HG03135 (cell line): ENCODE results near the gene ACAT1.
"Not testable (repeated sequence)": the region's sequence is repeated elsewhere in the genome, so short reads cannot be mapped to it uniquely, and the experiment has no call there.

Source experiments
- ATAC-seq: cut with Tn5 transposase; IDR thresholded peaks from one replicate; pipeline ENCODE4 v1.9.1; 2021; ENCODE audit warnings: mild to moderate bottlenecking, moderate library complexity; ENCODE audit not compliant: unreplicated experiment

ACAT1 gene

GRCh38 chr11:108121274-108122155, at the start of gene ACAT1:
ACAT1 (plus strand) TSS chr11:108121567; CDS start chr11:108121607, 40 bp downstream.
- ATAC-seq = peak; percentile 97

GRCh38 chr11:108084811-108085210, 36.6 kb upstream of the ACAT1 start:
- no peak for ATAC-seq

- no peak for ATAC-seq
Measured at GRCh38 chr11:108085672-108086071, 35.7 kb upstream of the ACAT1 start.

GRCh38 chr11:108092134-108092533, 29.2 kb upstream of the ACAT1 start:
- ATAC-seq = no peak

GRCh38 chr11:108093128-108093904, 28.1 kb upstream of the ACAT1 start:
- no peak for ATAC-seq

GRCh38 chr11:108097179-108097578, 24.2 kb upstream of the ACAT1 start:
- ATAC-seq = no peak

- ATAC-seq = no peak
Measured at GRCh38 chr11:108101090-108101775, 20.1 kb upstream of the ACAT1 start.

GRCh38 chr11:108111126-108111525, 10.2 kb upstream of the ACAT1 start:
- ATAC-seq = no peak

GRCh38 chr11:108112057-108112456, 9.3 kb upstream of the ACAT1 start:
- ATAC-seq = no peak

- ATAC-seq = no peak
Measured at GRCh38 chr11:108115500-108116140, 5.7 kb upstream of the ACAT1 start.

- no peak for ATAC-seq
Measured at GRCh38 chr11:108117746-108118371, 3.5 kb upstream of the ACAT1 start.

- not testable (repeated sequence) for ATAC-seq
Measured at GRCh38 chr11:108120936-108121273, 462 bp upstream of the ACAT1 start.

GRCh38 chr11:108122166-108122628, 830 bp downstream of the ACAT1 start:
- no peak for ATAC-seq

GRCh38 chr11:108125096-108125495, 3.7 kb downstream of the ACAT1 start:
- ATAC-seq = no peak

GRCh38 chr11:108128772-108129171, 7.4 kb downstream of the ACAT1 start:
- ATAC-seq = no peak

GRCh38 chr11:108131993-108132392, 10.6 kb downstream of the ACAT1 start:
- no peak for ATAC-seq

GRCh38 chr11:108132993-108133538, 11.7 kb downstream of the ACAT1 start:
- ATAC-seq = not testable (repeated sequence)

- peak; percentile 55 for ATAC-seq
Measured at GRCh38 chr11:108135845-108136544, 14.6 kb downstream of the ACAT1 start.

- ATAC-seq = no peak
Measured at GRCh38 chr11:108137212-108137611, 15.8 kb downstream of the ACAT1 start.
